Measurements from ENCODE around the gene MAD1L1. TPM values are rescaled to one million over a fixed set of nuclear protein-coding genes. Genes with fewer than 3 reads are reported as not detected.

Gene MAD1L1
- total and polyA plus RNA-seq, 2 of the 8 experiments (the other 6 are each of a cell fraction or from before 2014, with no cell fraction given) = 40.4 to 44.6 TPM

DNA sequence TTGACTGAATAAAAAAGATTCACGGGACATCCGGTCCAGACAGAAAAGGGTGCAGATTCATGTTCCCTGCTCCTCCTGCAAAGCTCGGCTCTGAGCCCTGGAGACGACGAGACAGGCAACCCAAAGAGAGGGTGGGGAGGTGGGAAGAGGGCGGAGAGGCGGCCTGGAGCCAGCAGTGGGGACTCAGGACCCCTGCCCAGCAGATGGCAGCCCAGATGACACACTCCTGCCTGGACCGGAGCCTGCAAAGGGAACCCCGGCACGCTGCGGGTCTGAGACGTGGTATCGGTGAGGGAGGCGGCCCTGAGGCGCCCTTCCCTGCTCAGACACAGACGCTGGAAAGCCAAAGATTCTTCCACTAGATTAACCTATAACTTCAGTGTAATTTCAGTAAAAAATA is 311.9 kb downstream of the MAD1L1 start (continued):
- TF ChIP-seq HDAC6 (IDR thresholded peaks at IDR 0.05; ENCODE audit: low read depth, low read length) = no peak
- TF ChIP-seq GTF2F1 (IDR thresholded peaks at IDR 0.05; ENCODE audit: borderline replicate concordance, low read depth, low read length) = no peak
